Astrocyte (in vitro differentiated cells and primary cell): ENCODE results near the gene AMMECR1. TPM values are rescaled to one million over a fixed set of nuclear protein-coding genes. Genes with fewer than 3 reads are reported as not detected.

ENCODE experiments used
- DNase-seq: peaks from one replicate; pipeline ENCODE4 v3.0.0-alpha.2; 2010; ENCODE audit warnings: low read depth
- FAIRE-seq: peaks from 2 replicates; lab custom pipeline; 2011; peaks lifted over from hg19 to GRCh38; lab: Jason Lieb, UNC
- H2AFZ ChIP-seq: 2 replicates; pipeline ENCODE4 v1.6.0; 2012; ENCODE audit warnings: low read depth, low read length, inconsistent platforms
- H3K27ac ChIP-seq: 2 replicates; pipeline ENCODE4 v1.5.1; 2011; ENCODE audit warnings: low read depth, low read length, inconsistent platforms
- H3K27me3 ChIP-seq: 2 replicates; pipeline ENCODE4 v1.6.0; 2011; ENCODE audit warnings: low read length, inconsistent platforms; ENCODE audit not compliant: insufficient read depth
- H3K36me3 ChIP-seq: 2 replicates; pipeline ENCODE4 v1.5.1; 2011; ENCODE audit warnings: low read length, inconsistent platforms; ENCODE audit not compliant: insufficient read depth
- H3K4me1 ChIP-seq: 2 replicates; pipeline ENCODE4 v1.5.1; 2011; ENCODE audit warnings: low read length, inconsistent platforms; ENCODE audit not compliant: insufficient read depth
- H3K4me2 ChIP-seq: 2 replicates; pipeline ENCODE4 v1.6.0; 2012; ENCODE audit warnings: low read length, inconsistent platforms
- H3K4me3 ChIP-seq: 2 replicates; pipeline ENCODE4 v1.5.1; 2011; ENCODE audit warnings: low read depth, mild to moderate bottlenecking, low read length, inconsistent platforms; ENCODE audit not compliant: insufficient read depth
- H3K79me2 ChIP-seq: 2 replicates; pipeline ENCODE4 v1.6.0; 2012; ENCODE audit warnings: mild to moderate bottlenecking, low read length, inconsistent platforms; ENCODE audit not compliant: insufficient read depth
- H3K9ac ChIP-seq: 2 replicates; pipeline ENCODE4 v1.6.0; 2012; ENCODE audit warnings: mild to moderate bottlenecking, low read length, inconsistent platforms
- H3K9me3 ChIP-seq: 2 replicates; pipeline ENCODE4 v1.5.1; 2012; ENCODE audit warnings: low read depth, mild to moderate bottlenecking, low read length, inconsistent platforms; ENCODE audit not compliant: insufficient read depth
- H4K20me1 ChIP-seq: 2 replicates; pipeline ENCODE4 v1.6.0; 2012; ENCODE audit warnings: low read length, inconsistent platforms; ENCODE audit not compliant: insufficient read depth
- H3K27ac Mint-ChIP-seq: one replicate; pipeline ENCODE4 v1.8.0; 2021; ENCODE audit warnings: mild to moderate bottlenecking, mixed read lengths; ENCODE audit not compliant: unreplicated experiment
- H3K27me3 Mint-ChIP-seq: one replicate; pipeline ENCODE4 v1.8.0; 2021; ENCODE audit warnings: low read depth, mixed read lengths; ENCODE audit not compliant: unreplicated experiment
- H3K36me3 Mint-ChIP-seq: one replicate; pipeline ENCODE4 v1.8.0; 2021; ENCODE audit warnings: low read depth, mixed read lengths; ENCODE audit not compliant: unreplicated experiment
- H3K4me1 Mint-ChIP-seq: one replicate; pipeline ENCODE4 v1.8.0; 2021; ENCODE audit warnings: low read depth, mixed read lengths; ENCODE audit not compliant: unreplicated experiment
- H3K4me3 Mint-ChIP-seq: one replicate; pipeline ENCODE4 v1.8.0; 2021; ENCODE audit warnings: mild to moderate bottlenecking, moderate library complexity, mixed read lengths; ENCODE audit not compliant: unreplicated experiment
- H3K9me3 Mint-ChIP-seq: one replicate; pipeline ENCODE4 v1.8.0; 2021; ENCODE audit warnings: mild to moderate bottlenecking, mixed read lengths; ENCODE audit not compliant: unreplicated experiment
- EZH2 ChIP-seq: IDR thresholded peaks from 2 replicates; pipeline ENCODE4 v1.6.1; 2012; ENCODE audit warnings: mild to moderate bottlenecking, low read length, inconsistent platforms; ENCODE audit not compliant: insufficient read depth
- total RNA-seq: library from RNA; stranded (reverse); gene quantifications from 2 replicates; pipeline ENCODE4 v1.2.1, GENCODE V29; 2021
- TF ChIP-seq, protein P1 (sequence below): IDR thresholded peaks from 2 replicates; pipeline ENCODE4 v1.5.1; 2011; ENCODE audit warnings: low read depth, mild to moderate bottlenecking, inconsistent platforms, low read length, moderate library complexity; ENCODE audit not compliant: insufficient read depth

The AMMECR1 gene
- total RNA-seq, 1 donor from 2014 or later: 16.0 TPM

DNA sequence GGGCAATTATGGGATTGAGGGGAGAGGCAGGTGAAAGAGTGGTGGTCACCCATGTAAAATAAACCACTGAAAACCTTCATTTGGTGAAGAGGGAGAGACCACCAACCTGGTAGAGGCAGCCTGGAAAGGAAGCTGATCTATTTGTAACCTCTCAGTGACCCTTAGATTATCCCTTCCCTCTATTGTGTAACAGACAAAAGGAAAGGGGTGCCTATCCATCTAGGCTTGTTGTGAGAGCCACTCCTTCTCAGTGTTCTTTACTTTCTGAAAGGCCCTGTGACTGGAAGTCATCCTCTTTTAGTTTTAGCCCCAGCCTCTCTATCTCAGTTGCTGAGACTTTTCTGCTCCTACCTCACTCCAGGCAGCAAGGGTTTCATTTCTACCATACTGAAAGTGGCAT is 172.6 kb downstream of the AMMECR1 start:
- Histone ChIP-seq H3K9me3 (no peaks in the 10 kb centered on the region), H2AFZ (no peak overlapping the region), H3K36me3 (no peaks in the 10 kb centered on the region), H3K4me3 (no peak overlapping the region), H3K27me3 (no peaks in the 10 kb centered on the region), H3K9ac (no peak overlapping the region), H3K27ac (no peak overlapping the region), H3K4me2 (no peak overlapping the region), H3K4me1 (no peaks in the 10 kb centered on the region), H4K20me1 (no peaks in the 10 kb centered on the region), H3K79me2 (no peaks in the 10 kb centered on the region)
- no peak for DNase-seq
- H3K27me3 Mint-ChIP-seq: no peaks in the 10 kb centered on the region
- no peak overlapping the region for H3K27ac Mint-ChIP-seq
- peak; percentile 13 for FAIRE-seq
- H3K36me3 Mint-ChIP-seq: peaks cover 2% of the 10 kb centered on the region
- no peak overlapping the region for H3K4me3 Mint-ChIP-seq
- no peaks in the 10 kb centered on the region for H3K9me3 Mint-ChIP-seq
- TF ChIP-seq, protein P1, sequence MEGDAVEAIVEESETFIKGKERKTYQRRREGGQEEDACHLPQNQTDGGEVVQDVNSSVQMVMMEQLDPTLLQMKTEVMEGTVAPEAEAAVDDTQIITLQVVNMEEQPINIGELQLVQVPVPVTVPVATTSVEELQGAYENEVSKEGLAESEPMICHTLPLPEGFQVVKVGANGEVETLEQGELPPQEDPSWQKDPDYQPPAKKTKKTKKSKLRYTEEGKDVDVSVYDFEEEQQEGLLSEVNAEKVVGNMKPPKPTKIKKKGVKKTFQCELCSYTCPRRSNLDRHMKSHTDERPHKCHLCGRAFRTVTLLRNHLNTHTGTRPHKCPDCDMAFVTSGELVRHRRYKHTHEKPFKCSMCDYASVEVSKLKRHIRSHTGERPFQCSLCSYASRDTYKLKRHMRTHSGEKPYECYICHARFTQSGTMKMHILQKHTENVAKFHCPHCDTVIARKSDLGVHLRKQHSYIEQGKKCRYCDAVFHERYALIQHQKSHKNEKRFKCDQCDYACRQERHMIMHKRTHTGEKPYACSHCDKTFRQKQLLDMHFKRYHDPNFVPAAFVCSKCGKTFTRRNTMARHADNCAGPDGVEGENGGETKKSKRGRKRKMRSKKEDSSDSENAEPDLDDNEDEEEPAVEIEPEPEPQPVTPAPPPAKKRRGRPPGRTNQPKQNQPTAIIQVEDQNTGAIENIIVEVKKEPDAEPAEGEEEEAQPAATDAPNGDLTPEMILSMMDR: no peak
- no peak for TF ChIP-seq EZH2
- H3K4me1 Mint-ChIP-seq: no peaks in the 10 kb centered on the region

Other genes with a start within 250 kb of the AMMECR1 start
- gene RTL9, start 40.8 kb upstream of the AMMECR1 start, total RNA-seq: 0.91 and 0.94 TPM in 2 replicates